NCI-H1417 treated with DMSO at 0.1 percent for 48 hours (cell line): ENCODE measurements around the gene CIAO2B.

ENCODE experiments used
- DNase-seq: peaks from one replicate; lab custom pipeline; 2025; lab: John Stamatoyannopoulos, UW

CIAO2B gene

DNA sequence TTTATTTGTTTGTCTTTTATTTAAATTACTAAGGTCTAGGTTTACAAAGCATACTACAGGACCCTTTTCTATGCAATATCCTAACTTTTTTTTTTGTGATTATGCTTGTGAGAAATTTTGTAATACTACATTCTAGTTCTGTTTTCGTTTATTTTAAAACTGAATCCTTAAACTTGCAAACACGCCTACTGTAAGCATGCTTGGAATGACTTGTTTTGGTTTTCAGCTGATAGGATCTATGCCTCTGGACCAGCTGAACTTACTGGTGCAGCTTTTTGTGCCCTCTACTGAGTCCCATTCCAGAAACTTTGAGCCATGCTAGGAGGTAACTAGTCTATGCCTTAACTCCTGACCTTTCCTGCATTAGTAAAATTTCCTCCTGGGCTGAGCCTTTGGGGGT lies 47.9 kb downstream of the CIAO2B start:
- no peak for DNase-seq

DNA sequence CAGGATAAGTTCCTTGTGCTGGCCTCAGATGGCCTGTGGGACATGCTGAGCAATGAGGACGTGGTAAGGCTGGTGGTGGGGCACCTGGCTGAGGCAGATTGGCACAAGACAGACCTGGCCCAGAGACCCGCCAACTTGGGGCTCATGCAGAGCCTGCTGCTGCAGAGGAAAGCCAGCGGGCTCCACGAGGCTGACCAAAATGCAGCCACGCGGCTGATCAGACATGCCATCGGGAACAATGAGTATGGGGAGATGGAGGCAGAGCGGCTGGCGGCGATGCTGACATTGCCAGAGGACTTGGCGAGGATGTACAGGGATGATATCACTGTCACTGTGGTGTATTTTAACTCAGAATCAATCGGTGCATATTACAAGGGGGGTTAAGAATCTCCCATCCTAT lies 48.7 kb downstream of the CIAO2B start:
- no peak for DNase-seq

DNA sequence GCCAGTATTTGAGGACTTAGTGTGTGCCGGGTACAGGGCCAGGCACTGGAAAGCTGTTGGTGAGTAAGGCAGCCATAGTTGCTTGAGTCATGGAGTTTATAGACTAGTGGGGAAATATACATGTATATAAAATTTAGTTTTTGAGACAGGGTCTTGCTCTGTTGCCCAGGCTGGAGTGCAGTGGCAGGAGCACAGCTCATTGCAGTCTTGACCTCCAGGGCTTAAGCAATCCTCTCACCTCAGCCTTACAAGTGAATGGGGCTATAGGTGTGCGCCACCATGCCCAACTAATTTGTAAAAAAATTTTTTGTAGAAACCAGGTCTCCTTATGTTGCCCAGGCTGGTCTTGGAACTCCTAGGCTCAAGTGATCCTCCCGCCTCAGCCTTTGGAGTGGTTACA lies 51.5 kb downstream of the CIAO2B start:
- no peak for DNase-seq
